Upper lobe of left lung (tissue), 4 donors: ENCODE results near the gene CLTB.

Experiments used
- EP300 ChIP-seq, 4 donors: sonication (generic); formaldehyde crosslinking; IDR thresholded peaks; one replicate each; pipeline ENCODE4 v1.5.1; 2017; ENCODE audit warnings: antibody characterized with exemption in 4 of 4, control low read depth in 2 of 4
- POLR2A ChIP-seq, 4 donors: fragments of 450-650 bp; IDR thresholded peaks; one replicate each; pipeline ENCODE4 v1.5.1; 2016 to 2017; ENCODE audit warnings: antibody characterized with exemption in 4 of 4, mild to moderate bottlenecking in 2 of 4
- POLR2AphosphoS5 ChIP-seq, 2 donors: sonication (generic); formaldehyde crosslinking; IDR thresholded peaks; one replicate each; pipeline ENCODE4 v1.5.1; 2017; ENCODE audit warnings: antibody characterized with exemption in 2 of 2
- TF ChIP-seq, protein P1 (sequence below), 6 experiments: fragments of 450-650 bp in 4 of 6; fragments of 200-600 bp in 2 of 6; sonication (generic) in 2 of 6; IDR thresholded peaks; one replicate each; pipeline ENCODE4 v1.5.1; 2016 to 2019; ENCODE audit warnings: antibody characterized with exemption in 6 of 6

GRCh38 chr5:176444742-176445141, 28.4 kb upstream of the CLTB start:
- no peak for TF ChIP-seq POLR2AphosphoS5 (IDR thresholded peaks at IDR 0.05)
- TF ChIP-seq, protein P1, sequence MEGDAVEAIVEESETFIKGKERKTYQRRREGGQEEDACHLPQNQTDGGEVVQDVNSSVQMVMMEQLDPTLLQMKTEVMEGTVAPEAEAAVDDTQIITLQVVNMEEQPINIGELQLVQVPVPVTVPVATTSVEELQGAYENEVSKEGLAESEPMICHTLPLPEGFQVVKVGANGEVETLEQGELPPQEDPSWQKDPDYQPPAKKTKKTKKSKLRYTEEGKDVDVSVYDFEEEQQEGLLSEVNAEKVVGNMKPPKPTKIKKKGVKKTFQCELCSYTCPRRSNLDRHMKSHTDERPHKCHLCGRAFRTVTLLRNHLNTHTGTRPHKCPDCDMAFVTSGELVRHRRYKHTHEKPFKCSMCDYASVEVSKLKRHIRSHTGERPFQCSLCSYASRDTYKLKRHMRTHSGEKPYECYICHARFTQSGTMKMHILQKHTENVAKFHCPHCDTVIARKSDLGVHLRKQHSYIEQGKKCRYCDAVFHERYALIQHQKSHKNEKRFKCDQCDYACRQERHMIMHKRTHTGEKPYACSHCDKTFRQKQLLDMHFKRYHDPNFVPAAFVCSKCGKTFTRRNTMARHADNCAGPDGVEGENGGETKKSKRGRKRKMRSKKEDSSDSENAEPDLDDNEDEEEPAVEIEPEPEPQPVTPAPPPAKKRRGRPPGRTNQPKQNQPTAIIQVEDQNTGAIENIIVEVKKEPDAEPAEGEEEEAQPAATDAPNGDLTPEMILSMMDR (IDR thresholded peaks at IDR 0.05): no peak
- no peak for TF ChIP-seq POLR2A (IDR thresholded peaks at IDR 0.05)
- TF ChIP-seq EP300 (IDR thresholded peaks at IDR 0.05): no peak
